BE2C (cell line): ENCODE data around the gene SEBOX.
A peak's percentile ranks its signal among the peaks of the same experiment; 100 is the strongest.

Experiments
- DNase-seq: peaks from one replicate; pipeline ENCODE4 v3.0.0-alpha.2; 2020
- H3K27me3 ChIP-seq: fragments of 250-450 bp; sonication (Bioruptor Pico); 2 replicates; pipeline ENCODE4 v1.5.1; 2020; ENCODE audit warnings: mild to moderate bottlenecking
- H3K36me3 ChIP-seq: fragments of 250-450 bp; sonication (Bioruptor Pico); 2 replicates; pipeline ENCODE4 v1.5.1; 2020; ENCODE audit warnings: mild to moderate bottlenecking
- H3K4me1 ChIP-seq: fragments of 250-450 bp; sonication (Bioruptor Pico); 2 replicates; pipeline ENCODE4 v1.5.1; 2020
- H3K4me3 ChIP-seq: 2 replicates; pipeline ENCODE4 v1.5.1; 2011; ENCODE audit warnings: low read depth, low read length
- H3K9me3 ChIP-seq: fragments of 250-450 bp; sonication (Bioruptor Pico); 2 replicates; pipeline ENCODE4 v1.5.1; 2020
- CTCF ChIP-seq: IDR thresholded peaks from 2 replicates; pipeline ENCODE4 v1.5.1; 2012; ENCODE audit warnings: mild to moderate bottlenecking, low read depth, low read length

Gene SEBOX

GRCh38 chr17:28324781-28325180 lies 40.2 kb downstream of the SEBOX start:
- H3K4me1 ChIP-seq, result no peaks in the 10 kb centered on the region
- peaks cover 15% of the 10 kb centered on the region for H3K36me3 ChIP-seq
- H3K9me3 ChIP-seq, result no peaks in the 10 kb centered on the region
- H3K27me3 ChIP-seq, result no peaks in the 10 kb centered on the region
- H3K4me3 ChIP-seq, result no peak overlapping the region
- no peak for DNase-seq
- no peak for TF ChIP-seq CTCF

- H3K4me1 ChIP-seq, result no peaks in the 10 kb centered on the region
- TF ChIP-seq CTCF, result no peak
- H3K4me3 ChIP-seq, result no peak overlapping the region
- no peak for DNase-seq
- H3K27me3 ChIP-seq, result no peaks in the 10 kb centered on the region
- peaks cover 15% of the 10 kb centered on the region for H3K36me3 ChIP-seq
- no peaks in the 10 kb centered on the region for H3K9me3 ChIP-seq
These were observed 40.7 kb downstream of the SEBOX start for GRCh38 chr17:28324267-28324745.

GRCh38 chr17:28320215-28321061 lies 44.6 kb downstream of the SEBOX start:
- no peak for TF ChIP-seq CTCF
- Histone ChIP-seq H3K4me3 (peak overlapping the region; percentile 87), H3K9me3 (no peaks in the 10 kb centered on the region), H3K36me3 (peaks cover 4% of the 10 kb centered on the region), H3K27me3 (no peaks in the 10 kb centered on the region), H3K4me1 (no peaks in the 10 kb centered on the region; the same call in 1 of the 2 replicates)
- no peak for DNase-seq

GRCh38 chr17:28319598-28319935 lies 45.4 kb downstream of the SEBOX start:
- no peaks in the 10 kb centered on the region; the same call in 1 of the 2 replicates for H3K4me1 ChIP-seq
- no peaks in the 10 kb centered on the region for H3K9me3 ChIP-seq
- H3K27me3 ChIP-seq, result no peaks in the 10 kb centered on the region
- H3K4me3 ChIP-seq, result peak overlapping the region; percentile 87
- DNase-seq, result no peak
- no peak for TF ChIP-seq CTCF
- H3K36me3 ChIP-seq, result peaks cover 4% of the 10 kb centered on the region

GRCh38 chr17:28318759-28319597 lies 46.0 kb downstream of the SEBOX start, which contains the start of gene TMEM97:
Gene TMEM97, plus strand, starts transcription at chr17:28319200. Its CDS starts 40 bp downstream, at chr17:28319240.
- Histone ChIP-seq H3K4me1 (no peaks in the 10 kb centered on the region; the same call in 1 of the 2 replicates), H3K36me3 (peaks cover 4% of the 10 kb centered on the region), H3K27me3 (no peaks in the 10 kb centered on the region), H3K9me3 (no peaks in the 10 kb centered on the region), H3K4me3 (peak within 1 kb of the TSS; percentile 87)
- DNase-seq, result peak; percentile 94
- no peak for TF ChIP-seq CTCF
